ENCODE results near the gene UBE2G1.

GRCh38 chr17:4342535-4342934, 23.9 kb downstream of the UBE2G1 start:
- TF ChIP-seq ZBTB33 (IDR thresholded peaks at IDR 0.05) (no peak), NFYB (IDR thresholded peaks at IDR 0.05; ENCODE audit: insufficient read depth, low read depth, low read length) (no peak), POLR2AphosphoS5 (IDR thresholded peaks at IDR 0.05; ENCODE audit: low read length) (no peak), CTCF (IDR thresholded peaks at IDR 0.05 in 2 of 3, conservative IDR thresholded peaks at IDR 0.05 in 1 of 3; ENCODE audit: control insufficient read depth in 2 of 3, extremely low read depth in 1 of 3, insufficient read depth in 1 of 3, low read depth in 3 of 3, low read length in 3 of 3) (no peak), CREM (IDR thresholded peaks at IDR 0.05; ENCODE audit: low read depth) (no peak), CEBPZ (IDR thresholded peaks at IDR 0.05; ENCODE audit: low read depth, low read length) (no peak), GATAD2B (conservative IDR thresholded peaks at IDR 0.05; ENCODE audit: low read depth) (no peak), NFIC (IDR thresholded peaks at IDR 0.05; ENCODE audit: low read depth, low read length) (no peak), ZNF274 (IDR thresholded peaks at IDR 0.05; ENCODE audit: insufficient read depth, insufficient read length) (no peak), EZH2 (IDR thresholded peaks at IDR 0.05; ENCODE audit: borderline replicate concordance, control insufficient read depth, low read depth, low read length) (no peak), EGR1 (IDR thresholded peaks at IDR 0.05; ENCODE audit: borderline replicate concordance in 1 of 2, low read depth in 2 of 2, low read length in 2 of 2) (no peak)
